NCI-H82 (cell line): ENCODE data around the gene SIRPB2.
A peak's percentile ranks its signal among the peaks of the same experiment; 100 is the strongest.

Source experiments
- DNase-seq: peaks from one replicate; lab custom pipeline; 2025; lab: John Stamatoyannopoulos, UW

Gene SIRPB2

DNA sequence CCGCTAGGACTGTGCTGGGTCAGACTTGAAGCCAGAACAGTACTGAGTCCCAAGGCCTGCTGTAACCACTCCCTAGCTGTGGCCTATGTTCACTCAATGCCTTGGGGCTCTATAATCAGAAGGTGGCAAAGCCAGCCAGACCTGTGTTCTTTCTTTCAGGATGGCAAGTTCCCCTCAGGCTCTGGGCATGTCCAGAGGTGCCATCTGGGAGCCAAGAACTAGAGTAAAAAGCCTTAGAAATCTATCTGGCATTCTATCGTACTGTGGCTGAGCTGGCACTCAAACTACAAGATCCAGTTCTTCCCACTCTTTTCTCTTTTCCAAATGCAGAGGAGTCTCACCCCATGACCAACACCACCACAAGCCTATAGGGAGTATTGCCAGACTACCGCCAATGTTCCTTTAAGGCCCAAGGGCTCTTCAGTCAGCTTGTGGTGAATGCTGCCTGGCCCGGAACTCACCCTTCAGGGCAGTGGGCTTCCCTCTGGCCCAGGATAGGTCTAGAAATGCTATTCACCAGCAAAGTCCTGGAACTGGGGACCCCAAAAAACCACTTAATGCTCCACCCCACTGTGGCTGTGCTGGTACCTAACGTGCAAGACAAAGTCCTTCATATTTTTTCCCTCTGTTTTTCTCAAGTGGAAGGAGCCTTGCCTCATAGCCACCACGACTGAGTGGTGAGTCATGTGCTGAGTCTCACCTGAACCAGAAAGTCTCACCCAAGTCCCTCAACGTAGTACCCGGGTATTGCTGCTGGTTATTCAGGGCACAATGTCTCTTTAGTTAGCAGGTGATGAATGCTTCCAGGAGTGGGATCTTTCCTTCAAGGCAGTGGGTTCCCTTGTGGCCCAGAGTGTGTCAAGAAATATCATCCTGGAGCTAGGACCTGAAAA, 8.6 kb upstream of the SIRPB2 start:
- no peak for DNase-seq

DNA sequence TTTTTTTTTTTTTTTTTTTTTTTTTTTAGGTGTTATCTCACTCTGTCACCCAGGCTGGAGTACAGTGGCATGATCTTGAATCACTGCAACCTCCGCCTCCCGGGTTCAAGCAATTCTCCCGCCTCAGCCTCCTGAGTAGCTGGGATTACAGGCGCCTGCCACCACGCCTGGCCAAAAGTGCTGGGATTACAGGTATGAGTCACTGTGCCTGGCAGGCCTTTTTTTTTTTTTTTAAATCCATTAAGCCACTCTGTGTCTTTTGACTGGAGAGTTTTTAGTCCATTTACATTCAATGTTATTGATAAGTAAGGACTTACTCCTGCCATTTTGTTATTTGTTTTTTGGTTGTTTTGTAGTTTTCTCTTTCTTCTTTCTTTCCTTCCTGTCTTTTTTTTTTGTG, 6.2 kb upstream of the SIRPB2 start:
- DNase-seq, result peak; percentile 16

DNA sequence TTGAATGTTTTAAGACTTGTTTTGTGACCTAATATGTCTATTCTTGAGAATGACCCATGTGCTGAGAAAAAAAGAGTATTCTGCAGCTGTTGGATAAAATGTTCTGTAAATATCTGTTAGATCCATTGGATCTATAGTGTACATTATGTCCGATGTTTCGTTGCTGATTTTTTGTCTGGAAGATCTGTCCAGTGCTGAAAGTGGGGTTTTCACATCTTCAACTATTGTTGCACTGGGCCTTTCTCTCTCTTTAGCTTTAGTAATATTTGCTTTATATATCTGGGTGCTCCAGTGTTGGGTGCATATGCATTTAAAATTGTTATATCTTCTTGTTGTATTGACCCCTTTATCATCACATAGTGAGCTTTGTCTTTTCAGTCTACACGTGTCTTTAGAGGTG, 5.7 kb upstream of the SIRPB2 start:
- DNase-seq, result no peak

DNA sequence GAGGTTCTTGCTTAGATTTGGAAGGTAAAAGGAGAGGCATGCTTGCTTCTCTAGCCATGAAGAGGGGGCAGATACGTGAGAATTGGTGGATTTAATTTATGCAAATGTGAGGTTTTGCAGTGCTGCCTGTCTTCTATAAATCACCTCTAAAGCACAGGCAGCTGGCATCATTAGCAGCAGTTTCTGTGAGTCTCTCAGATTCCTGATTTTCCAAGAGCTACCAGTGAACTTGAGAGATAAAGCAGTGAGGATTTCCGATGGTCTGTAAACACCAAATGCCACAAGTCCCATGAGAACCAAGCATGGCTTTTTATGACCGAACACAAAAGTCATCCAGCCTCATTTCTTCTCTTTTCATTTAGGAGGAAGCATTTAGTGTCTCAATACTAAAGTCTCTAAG, 3.2 kb upstream of the SIRPB2 start:
- no peak for DNase-seq

DNA sequence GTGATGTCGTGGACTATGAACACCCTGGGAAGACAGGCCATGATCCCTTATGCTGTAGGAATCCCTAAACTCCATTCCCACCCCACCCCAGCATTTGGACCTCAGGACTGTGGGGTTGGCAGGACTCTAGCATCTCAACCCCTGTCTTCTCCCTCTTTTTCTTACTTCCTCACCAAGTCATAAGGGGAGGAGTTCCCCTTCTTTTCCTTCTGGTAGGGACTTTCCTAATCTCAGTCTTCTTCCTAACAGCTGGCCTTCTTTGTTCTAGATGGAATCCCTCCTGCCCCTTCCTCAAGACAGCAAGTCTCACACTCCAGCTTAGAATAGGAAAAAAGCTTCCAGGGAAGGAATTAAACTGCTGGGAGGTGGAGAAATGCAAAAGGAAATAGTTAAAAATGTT, 2.3 kb upstream of the SIRPB2 start:
- DNase-seq, result no peak

DNA sequence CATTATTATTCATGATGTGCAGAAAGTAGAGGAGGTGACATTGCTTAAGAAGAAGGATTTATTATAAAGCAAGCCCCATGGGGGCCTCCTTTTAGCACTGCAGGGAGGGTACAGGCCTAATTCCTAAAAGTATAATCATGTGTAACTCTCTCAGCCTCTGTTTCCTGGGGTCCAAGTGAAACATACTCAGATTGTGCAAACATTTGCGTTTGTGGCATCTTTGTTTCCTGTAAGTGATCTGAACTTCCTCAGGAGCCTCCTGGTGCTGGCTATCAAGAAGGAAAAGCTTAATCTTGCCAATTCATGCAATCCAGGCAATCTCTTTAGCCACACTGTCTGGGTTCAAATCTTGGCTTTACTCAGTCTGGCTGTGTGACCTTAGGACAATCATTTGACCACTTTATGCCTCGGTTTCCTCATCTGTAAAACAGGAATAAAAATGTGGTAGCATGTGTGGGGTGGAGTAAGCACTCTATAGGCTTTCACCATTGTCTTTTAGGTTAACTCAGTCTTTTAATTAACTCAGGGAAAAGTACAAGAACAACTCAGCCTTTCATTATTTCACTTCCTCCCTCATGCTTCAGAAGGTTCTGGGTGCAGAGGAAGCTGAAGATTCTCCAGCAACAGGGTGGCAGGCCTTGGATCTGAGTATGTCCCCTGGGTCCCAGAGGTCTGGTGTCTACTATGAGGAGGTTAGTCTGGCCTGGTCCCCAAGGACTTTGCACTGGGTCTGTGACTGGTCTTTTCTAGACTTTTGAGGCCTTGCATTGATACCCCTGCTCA, 831 bp upstream of the SIRPB2 start:
- DNase-seq, result no peak

DNA sequence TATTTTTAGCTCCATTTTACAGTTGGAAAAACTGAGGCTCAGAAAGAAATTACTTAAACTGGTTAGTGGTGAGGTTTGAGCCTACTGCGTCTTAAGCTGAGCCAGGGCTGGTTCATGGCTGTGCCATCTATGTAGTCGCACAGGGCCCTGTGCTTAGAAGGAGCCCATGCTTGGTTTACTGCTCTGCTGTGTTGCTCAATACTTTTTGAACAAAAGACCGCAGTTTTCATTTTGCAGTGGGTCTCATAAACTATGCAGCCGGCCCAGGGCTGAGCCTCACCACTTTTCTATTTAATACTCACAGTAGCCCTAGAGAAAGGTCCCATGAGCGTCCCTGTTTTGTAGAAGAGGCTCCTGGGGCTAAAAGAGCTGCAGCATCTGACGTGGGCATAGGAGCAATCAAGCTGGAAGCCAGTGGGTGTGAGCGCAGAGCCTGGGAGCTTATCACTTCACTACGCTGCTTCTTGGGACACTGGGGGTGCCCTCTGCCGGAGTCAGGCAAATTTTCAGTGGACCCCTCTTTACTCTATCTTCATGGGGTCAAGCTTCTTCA, 501 bp downstream of the SIRPB2 start:
- no peak for DNase-seq

DNA sequence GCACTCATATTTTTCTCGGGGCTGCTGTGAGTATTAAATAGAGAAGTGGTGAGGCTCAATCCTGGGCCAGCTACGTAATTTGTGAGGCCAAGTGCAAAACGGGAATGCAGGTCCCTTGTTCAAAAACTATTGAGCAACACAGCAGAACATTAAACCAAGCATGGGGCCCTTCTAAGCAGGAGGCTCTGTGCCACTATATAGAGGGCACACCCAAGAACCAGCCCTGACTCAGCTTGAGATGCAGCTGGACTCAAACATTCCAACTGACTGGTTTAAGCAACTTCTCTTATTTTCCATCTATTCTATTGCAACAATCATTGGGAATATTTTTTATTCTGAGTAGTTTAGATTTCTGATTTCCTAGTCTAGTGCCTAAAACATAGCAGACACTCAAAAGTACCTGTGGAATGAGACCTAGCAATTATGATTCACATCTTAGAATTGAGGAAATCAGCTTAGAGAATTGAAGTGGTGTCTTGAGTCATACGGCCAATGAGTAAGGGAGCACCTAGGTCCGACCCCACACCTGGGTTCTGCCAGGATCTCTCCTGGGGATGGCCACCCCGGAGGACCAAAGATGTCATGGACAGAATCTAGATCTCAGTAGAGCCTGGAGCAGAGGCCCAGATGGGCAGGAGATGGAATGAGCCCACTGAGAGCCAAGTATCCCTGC, 1.3 kb downstream of the SIRPB2 start:
- no peak for DNase-seq

DNA sequence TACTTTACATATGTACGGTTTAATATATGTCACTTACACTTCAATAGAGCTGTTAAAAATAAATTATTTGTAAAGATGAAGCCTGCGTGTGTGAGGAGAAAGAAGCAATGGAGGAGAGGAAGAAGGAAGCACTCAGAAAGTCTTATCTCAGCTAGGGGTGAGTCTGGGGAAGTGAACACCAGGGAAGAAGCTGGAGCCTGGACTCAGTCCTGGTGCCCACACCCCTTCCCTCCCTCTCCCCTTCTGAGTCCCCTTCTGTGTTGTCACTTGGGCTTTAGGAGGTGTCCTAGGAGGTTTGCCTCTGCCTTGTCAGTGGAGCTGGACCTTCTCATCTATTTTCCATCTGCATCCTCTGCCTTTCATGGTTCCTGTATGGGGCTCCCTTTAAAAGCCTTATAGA, 1.9 kb downstream of the SIRPB2 start:
- DNase-seq, result no peak

DNA sequence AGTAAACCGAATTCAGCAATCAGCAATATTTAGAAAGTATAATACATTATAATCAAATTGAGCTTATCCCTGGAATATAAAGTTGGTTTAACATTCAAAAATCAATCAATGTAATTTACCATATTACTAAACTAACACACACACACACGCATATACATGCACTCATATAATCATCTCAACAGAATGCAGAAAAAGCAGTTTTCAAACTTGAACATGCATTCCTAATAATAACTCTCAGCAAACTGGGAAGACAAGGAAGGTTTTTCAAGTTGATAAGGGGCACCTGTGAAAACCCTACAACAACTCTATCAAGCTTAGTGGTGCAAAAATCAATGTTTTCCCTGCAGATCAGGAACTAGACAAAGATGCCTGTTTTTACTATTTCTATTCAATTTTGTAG, 4.7 kb downstream of the SIRPB2 start:
- DNase-seq, result no peak

DNA sequence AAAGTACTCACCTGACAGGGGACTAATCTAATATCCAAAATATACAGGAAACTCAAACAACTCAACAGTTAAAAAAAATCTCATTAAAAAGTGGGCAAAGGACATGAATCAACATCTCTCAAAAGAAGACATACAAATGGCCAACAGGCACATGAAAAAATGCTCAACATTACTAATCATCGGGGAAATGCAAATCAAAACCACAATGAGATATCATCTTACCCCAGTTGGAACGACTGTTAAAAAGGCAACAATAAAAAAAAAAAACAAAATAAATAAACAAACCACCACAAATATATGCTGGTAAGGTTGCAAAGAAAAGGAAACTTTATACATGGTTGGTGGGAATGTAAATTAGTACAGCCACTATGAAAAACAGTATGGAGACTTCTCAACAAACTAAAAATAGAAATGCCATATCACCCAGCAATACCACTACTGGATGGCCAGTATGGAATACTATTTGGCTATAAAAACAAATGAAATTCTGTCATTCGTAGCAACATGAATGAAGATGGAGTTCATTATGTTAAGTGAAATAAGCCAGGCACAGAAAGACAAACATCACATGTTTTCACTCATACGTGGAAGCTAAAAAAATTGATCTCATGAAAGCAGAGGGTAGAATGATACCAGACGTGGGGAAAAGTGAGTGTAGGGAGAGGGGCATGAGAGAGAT, 6.6 kb downstream of the SIRPB2 start:
- DNase-seq, result no peak

DNA sequence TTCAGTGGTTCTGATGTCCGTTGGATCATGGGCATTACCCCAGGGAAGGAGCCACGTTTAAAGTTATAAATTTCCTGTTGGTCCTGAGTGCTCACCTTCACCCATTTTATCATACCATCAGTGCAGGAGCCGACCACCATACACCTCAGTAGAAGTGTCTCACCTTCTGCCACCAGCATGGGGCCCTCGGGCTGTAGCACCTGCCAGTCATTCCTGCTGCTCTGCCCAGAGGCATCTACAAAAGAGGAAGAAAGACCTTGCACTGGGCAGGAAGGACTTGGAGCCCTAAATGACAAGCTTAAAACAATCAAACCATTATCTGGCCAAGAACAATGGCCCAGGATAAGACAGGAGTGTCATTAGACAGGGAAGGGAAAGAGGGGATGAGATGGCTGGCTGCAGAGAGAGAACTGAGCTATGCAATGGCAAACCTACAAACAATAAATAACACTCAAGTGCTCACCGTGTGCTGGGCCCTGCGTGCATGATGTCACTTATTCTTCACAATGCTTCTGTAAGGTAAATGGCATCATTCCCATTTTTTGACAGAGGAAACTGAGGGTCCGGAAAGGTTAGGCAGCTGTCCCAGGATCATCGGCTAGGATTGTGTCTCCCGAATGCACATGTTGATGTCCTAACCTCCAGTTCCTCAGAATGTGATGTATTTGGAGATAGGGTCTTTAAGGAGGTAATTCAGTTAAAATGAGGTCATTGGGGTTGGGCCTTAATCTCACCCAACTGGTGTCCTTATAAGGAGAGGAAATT, 11.2 kb downstream of the SIRPB2 start:
- DNase-seq, result no peak

DNA sequence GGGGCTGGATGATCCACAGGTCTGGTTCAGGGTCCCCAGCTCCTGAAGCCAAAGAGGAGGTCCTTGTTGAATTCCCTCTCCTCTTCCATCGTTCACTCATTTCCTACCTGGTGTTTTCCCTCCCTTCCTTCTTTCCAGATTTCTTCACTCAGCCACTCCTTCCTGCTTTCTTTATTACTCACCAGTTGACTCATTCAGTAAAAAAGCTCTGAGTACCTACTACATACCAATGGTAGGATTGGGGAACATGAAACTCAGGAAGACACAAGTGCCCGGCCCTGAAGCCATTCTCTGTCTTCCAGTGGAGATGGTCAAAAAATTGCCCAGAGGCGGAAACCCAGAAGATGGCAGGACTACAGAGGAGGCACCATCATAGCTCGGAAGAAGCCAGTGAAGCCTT, 12.7 kb downstream of the SIRPB2 start:
- DNase-seq, result no peak

DNA sequence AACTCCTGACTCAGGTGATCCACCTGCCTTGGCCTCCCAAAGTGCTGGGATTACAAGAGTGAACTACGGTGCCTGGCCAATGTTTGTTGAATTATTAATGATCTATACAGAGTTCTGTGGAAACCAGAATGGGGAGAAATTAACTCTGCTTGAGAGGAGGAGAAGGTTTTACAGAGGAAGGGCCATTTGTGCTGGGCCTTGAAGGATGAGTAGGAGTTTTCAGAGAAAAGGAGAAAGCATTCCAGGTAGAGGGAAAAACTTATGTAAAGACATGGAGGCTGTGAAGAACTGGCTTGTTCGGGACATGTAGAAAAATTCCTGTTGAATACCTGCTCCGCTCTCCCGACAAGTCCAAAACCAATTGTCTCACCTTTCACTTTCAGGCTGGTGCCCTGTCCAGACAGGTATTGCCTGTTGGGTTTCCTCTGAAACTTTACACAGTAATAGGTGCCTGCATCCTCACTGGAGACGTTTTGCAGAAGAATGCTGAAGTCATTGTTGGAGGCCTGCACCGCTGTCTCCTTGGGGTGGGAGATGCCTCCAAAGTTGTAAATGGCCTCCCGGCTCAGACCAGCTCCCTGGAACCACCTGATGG, 13.2 kb downstream of the SIRPB2 start:
- DNase-seq, result no peak

DNA sequence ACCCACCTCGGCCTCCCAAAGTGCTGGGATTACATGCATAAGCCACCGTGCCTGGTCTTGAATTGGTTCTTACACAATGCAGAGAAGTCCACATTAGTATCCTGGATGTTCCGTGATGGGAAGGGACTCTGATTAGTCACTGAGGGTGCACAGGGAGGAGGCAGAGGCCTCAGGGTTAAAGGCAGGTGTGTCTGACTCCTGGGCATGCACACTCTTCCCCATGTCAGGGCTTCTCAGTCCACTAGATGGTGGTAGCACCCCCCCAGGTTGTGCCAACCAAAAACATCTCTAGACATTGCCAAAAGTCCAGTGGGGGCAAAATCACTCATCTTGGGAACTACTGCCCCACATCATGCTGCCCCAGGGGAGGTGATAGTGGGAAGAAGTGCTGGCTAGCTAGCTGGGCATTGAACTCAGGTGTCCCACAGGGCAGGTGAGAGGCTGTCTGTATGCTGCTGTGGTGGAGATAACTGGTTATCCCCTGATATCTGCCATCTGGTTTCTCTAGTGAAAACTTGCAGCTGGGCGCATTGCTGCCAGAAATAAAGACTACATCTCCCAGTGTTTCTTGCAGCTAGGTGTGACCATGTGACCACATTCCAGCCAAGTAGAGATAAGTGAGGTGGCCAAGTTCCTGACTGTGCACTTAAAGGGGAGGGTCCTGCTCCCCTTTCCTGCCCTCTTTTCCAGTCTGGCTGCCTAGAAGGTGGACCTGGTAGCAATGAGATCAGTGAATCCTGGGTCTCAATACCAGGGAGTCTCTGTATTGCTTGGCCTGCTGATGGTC, 16.2 kb downstream of the SIRPB2 start:
- no peak for DNase-seq

DNA sequence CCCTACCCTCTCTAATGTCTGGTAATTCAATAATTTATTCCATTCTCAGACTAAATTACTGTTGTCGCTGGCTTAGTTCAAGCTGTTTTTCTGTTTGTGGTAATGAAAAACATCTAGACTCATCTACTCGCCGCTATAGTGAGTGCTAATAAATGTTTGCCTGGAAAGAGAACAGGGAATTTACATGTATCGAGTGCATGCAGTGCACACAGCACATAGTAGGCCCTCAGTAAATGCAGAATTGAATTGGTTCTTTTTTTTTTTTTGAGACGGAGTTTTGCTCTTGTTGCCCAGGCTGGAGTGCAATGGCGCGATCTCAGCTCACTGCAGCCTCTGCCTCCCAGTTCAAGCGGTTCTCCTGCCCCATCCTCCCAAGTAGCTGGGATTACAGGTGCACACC, 16.9 kb downstream of the SIRPB2 start:
- DNase-seq, result no peak

DNA sequence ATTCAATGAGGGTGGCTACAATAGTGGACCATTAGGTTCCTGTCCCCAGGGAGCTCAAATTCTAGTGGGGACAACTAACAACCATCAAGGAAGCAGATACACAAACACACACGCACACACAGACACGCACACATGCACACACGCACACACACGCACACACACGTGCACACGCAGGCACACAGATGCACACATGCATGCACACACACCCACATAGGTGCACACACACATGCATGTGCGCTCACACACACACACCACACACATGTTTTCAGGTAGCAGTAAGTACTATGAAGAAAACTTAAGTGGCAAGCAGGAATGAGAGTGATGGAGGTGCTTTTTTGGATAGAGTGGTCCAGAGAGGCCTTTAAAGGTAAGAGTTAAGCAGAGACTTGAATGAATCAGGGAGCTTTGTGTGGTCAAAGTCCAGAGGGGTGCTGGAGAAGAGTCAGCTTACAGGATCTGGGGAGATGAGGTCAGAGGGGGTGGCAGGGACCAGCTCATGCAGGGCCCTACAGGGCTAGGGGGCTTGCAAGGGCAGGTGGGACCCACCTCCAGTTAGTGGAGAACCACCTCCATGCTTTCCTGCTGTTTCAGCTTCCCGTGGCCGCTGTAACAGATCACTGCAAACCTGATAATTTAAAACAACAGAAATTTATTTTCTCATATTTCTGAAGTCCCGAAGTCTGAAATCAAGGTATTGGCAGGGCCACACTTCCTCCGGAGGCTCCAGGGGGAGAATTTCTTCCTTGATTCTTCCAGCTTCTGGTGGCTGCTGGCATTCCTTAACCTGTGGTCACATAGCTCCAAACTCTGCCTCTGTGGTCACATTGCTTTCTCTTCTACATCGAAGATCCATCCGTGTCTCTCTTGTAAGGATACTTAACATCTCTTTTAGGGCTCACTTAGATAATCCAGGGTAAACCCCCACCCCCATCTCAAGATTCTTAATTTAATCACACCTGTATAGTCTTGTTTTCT, 17.7 kb downstream of the SIRPB2 start:
- DNase-seq, result no peak

DNA sequence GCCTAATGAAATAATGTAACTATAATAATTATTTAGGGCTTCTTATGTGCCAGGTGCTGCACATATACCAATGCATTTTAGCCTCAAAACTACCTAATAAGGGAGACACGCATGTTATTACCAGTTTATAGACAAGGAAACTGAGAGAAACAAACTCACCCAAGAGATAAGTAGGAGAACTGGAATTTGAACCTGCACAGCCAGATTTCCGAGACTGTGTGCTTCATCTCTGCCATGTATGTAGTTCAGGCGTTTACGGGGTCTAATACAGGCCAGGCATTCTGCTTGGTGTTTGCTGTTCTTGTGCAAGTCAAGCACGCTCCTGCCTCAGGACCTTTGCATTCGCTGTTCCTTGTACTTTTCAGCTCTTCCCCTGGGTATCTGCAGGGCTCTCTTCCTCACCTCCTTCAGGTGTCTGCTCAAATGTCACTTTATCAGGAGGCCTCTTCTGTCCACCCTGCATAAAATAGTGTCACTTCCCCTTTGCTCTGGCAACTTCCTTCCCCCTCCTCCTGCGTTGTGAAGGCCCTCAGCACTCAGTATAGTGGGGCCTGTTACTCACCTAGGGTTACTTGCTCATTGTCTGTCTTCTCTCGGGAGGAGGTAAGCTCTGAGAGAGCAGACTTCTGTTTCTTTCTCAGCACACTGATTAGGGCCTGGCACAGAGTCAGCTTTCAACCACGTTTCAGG, 18.5 kb downstream of the SIRPB2 start:
- DNase-seq, result no peak
